ENCODE measurements around the gene KSR2. TPM values are rescaled to one million over a fixed set of nuclear protein-coding genes. Genes with fewer than 3 reads are reported as not detected.

The KSR2 gene
- total RNA-seq, 1 donor from 2014 or later: 1.4 TPM

DNA sequence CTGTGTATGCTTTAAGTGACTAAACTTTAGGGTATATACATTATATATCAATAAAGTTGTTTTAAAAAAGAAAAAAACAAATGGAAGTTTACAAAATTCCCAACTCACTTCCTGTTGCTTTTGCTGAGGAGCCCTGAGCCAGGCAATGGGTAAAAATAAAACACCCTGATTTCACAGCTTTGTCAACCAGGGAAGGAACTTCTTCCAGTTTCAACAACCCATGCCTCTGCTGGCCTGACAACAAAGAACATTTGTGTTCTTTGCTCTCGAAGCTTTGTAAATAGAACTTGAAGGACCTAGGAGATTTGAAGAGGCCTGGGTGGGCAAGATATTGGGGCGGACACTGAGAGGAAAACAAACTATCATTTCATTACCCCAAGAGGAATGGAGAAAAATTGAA is 466.2 kb downstream of the KSR2 start:
- no peaks in the 10 kb centered on the region for H3K4me1 ChIP-seq
- TF ChIP-seq, protein P1, sequence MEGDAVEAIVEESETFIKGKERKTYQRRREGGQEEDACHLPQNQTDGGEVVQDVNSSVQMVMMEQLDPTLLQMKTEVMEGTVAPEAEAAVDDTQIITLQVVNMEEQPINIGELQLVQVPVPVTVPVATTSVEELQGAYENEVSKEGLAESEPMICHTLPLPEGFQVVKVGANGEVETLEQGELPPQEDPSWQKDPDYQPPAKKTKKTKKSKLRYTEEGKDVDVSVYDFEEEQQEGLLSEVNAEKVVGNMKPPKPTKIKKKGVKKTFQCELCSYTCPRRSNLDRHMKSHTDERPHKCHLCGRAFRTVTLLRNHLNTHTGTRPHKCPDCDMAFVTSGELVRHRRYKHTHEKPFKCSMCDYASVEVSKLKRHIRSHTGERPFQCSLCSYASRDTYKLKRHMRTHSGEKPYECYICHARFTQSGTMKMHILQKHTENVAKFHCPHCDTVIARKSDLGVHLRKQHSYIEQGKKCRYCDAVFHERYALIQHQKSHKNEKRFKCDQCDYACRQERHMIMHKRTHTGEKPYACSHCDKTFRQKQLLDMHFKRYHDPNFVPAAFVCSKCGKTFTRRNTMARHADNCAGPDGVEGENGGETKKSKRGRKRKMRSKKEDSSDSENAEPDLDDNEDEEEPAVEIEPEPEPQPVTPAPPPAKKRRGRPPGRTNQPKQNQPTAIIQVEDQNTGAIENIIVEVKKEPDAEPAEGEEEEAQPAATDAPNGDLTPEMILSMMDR (IDR thresholded peaks at IDR 0.05): no peak
- no peak overlapping the region for H3K4me3 ChIP-seq
- no peaks in the 10 kb centered on the region for H3K36me3 ChIP-seq
- no peaks in the 10 kb centered on the region for H3K9me3 ChIP-seq
- H3K27me3 ChIP-seq: no peaks in the 10 kb centered on the region
- ATAC-seq (peak; percentile 45), DNase-seq (no peak)
- H3K27ac ChIP-seq: no peak overlapping the region
- intact Hi-C loops (cut with DNase I): no loop called here

- Histone ChIP-seq H3K4me1 (no peaks in the 10 kb centered on the region), H3K9me3 (no peaks in the 10 kb centered on the region), H3K36me3 (no peaks in the 10 kb centered on the region), H3K27ac (no peak overlapping the region), H3K27me3 (no peaks in the 10 kb centered on the region), H3K4me3 (no peak overlapping the region)
- TF ChIP-seq, protein P1 (IDR thresholded peaks at IDR 0.05): no peak
- ATAC-seq (no peak), DNase-seq (no peak)
- intact Hi-C loops (cut with DNase I): no loop called here
Observed at GRCh38 chr12:117502233-117502632, 466.6 kb downstream of the KSR2 start.

GRCh38 chr12:117501076-117501869 is 467.5 kb downstream of the KSR2 start:
- no peak overlapping the region for H3K27ac ChIP-seq
- TF ChIP-seq, protein P1 (IDR thresholded peaks at IDR 0.05): no peak
- ATAC-seq: peak; percentile 80

GRCh38 chr12:117499759-117500485 is 468.9 kb downstream of the KSR2 start:
- no peaks in the 10 kb centered on the region for H3K4me1 ChIP-seq
- TF ChIP-seq, protein P1 (IDR thresholded peaks at IDR 0.05): no peak
- no peaks in the 10 kb centered on the region for H3K27me3 ChIP-seq

More at GRCh38 chr12:117501076-117501869, 467.5 kb downstream of the KSR2 start:
- intact Hi-C loops (cut with DNase I): no loop called here
- no peaks in the 10 kb centered on the region for H3K9me3 ChIP-seq
- H3K27me3 ChIP-seq: no peaks in the 10 kb centered on the region
- no peaks in the 10 kb centered on the region for H3K4me1 ChIP-seq
- peak; percentile 78 for DNase-seq
- no peaks in the 10 kb centered on the region for H3K36me3 ChIP-seq
- H3K4me3 ChIP-seq: no peak overlapping the region

GRCh38 chr12:117498880-117499279 is 469.9 kb downstream of the KSR2 start:
- Histone ChIP-seq H3K9me3 (no peaks in the 10 kb centered on the region), H3K27ac (no peak overlapping the region), H3K4me1 (no peaks in the 10 kb centered on the region), H3K36me3 (no peaks in the 10 kb centered on the region), H3K4me3 (no peak overlapping the region), H3K27me3 (no peaks in the 10 kb centered on the region)
- DNase-seq: no peak
- ATAC-seq: no peak
- TF ChIP-seq, protein P1 (IDR thresholded peaks at IDR 0.05): no peak
- intact Hi-C loops (cut with DNase I): no loop called here

More at GRCh38 chr12:117499759-117500485, 468.9 kb downstream of the KSR2 start:
- H3K36me3 ChIP-seq: no peaks in the 10 kb centered on the region
- H3K4me3 ChIP-seq: no peak overlapping the region
- H3K9me3 ChIP-seq: no peaks in the 10 kb centered on the region
- ATAC-seq (no peak), DNase-seq (no peak)
- intact Hi-C loops (cut with DNase I): no loop called here
- H3K27ac ChIP-seq: no peak overlapping the region

All from upper lobe of right lung (tissue), 1 donor.